PFSK-1 (cell line): ENCODE results near the gene SGPL1. TPM values are rescaled to one million over a fixed set of nuclear protein-coding genes. Genes with fewer than 3 reads are reported as not detected.

Experiments
- FOXP2 ChIP-seq: optimal IDR thresholded peaks from 2 replicates; pipeline ENCODE3; 2011; ENCODE audit warnings: borderline replicate concordance, control low read depth, inconsistent platforms; ENCODE audit not compliant: insufficient read depth; ENCODE audit errors: extremely low read length, extremely low read depth
- POLR2AphosphoS5 ChIP-seq: IDR thresholded peaks from 2 replicates; pipeline ENCODE4 v1.6.1; 2012; ENCODE audit warnings: low read depth, mild to moderate bottlenecking, control low read depth, low read length, moderate library complexity
- REST ChIP-seq, 2 experiments: IDR thresholded peaks; 2 replicates each; pipeline versions ENCODE4 v1.6.1 to v1.8.0; 2011 to 2012; ENCODE audit warnings: low read depth in 2 of 2, low read length in 2 of 2, control low read depth in 1 of 2, inconsistent platforms in 1 of 2, mild to moderate bottlenecking in 1 of 2, moderate library complexity in 1 of 2; ENCODE audit not compliant: insufficient read depth in 1 of 2
- SIN3A ChIP-seq: IDR thresholded peaks from 2 replicates; pipeline ENCODE4 v1.6.1; 2012; ENCODE audit warnings: mild to moderate bottlenecking, low read length, moderate library complexity, borderline replicate concordance; ENCODE audit not compliant: insufficient read depth
- TAF1 ChIP-seq: IDR thresholded peaks from 2 replicates; pipeline ENCODE4 v1.6.1; 2012; ENCODE audit warnings: low read length, control low read depth, borderline replicate concordance; ENCODE audit not compliant: insufficient read depth
- polyA plus RNA-seq: library from polyadenylated mRNA; unstranded; fragments of >200 nt; gene quantifications from one replicate; pipeline ENCODE4 v1.2.1, GENCODE V29; 2012; ENCODE audit warnings: low read depth, missing spikeins; ENCODE audit not compliant: insufficient read length

Gene SGPL1
- polyA plus RNA-seq: 14.6 TPM

GRCh38 chr10:70815504-70816219 lies at the start of gene SGPL1:
SGPL1 (plus strand) TSS chr10:70815948; CDS start chr10:70816854, 906 bp downstream.
- TF ChIP-seq POLR2AphosphoS5 (peak; percentile 33), FOXP2 (peak; percentile 84), TAF1 (peak; percentile 56; the same call in 1 of the 2 replicates), SIN3A (no peak), REST (IDR thresholded peaks at IDR 0.05; ENCODE audit: insufficient read depth in 1 of 2, low read depth in 2 of 2, low read length in 2 of 2) (no peak)

GRCh38 chr10:70769121-70769520 lies 46.6 kb upstream of the SGPL1 start:
- TF ChIP-seq TAF1 (no peak), POLR2AphosphoS5 (no peak), REST (IDR thresholded peaks at IDR 0.05; ENCODE audit: insufficient read depth in 1 of 2, low read depth in 2 of 2, low read length in 2 of 2) (no peak), FOXP2 (no peak), SIN3A (no peak)

DNA sequence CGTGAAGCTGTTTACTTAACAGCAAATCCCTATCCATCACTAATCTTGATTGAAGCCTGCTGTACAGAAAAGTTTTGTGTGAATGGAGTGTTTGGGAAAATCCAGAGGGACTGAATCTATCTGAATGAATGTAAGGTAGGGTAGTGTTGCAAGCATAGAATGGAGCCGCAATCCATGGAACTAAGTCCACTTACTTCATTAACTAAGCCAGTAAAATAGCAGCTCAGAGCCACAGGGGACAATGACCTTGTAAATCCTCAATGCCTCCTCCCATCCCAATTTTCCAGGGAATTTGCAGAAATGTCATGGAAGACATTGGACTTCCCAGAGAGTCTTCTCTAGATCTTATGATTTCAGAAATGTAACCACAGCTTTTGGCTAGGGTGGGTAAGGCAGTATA lies 45.7 kb upstream of the SGPL1 start:
- TF ChIP-seq FOXP2: no peak

DNA sequence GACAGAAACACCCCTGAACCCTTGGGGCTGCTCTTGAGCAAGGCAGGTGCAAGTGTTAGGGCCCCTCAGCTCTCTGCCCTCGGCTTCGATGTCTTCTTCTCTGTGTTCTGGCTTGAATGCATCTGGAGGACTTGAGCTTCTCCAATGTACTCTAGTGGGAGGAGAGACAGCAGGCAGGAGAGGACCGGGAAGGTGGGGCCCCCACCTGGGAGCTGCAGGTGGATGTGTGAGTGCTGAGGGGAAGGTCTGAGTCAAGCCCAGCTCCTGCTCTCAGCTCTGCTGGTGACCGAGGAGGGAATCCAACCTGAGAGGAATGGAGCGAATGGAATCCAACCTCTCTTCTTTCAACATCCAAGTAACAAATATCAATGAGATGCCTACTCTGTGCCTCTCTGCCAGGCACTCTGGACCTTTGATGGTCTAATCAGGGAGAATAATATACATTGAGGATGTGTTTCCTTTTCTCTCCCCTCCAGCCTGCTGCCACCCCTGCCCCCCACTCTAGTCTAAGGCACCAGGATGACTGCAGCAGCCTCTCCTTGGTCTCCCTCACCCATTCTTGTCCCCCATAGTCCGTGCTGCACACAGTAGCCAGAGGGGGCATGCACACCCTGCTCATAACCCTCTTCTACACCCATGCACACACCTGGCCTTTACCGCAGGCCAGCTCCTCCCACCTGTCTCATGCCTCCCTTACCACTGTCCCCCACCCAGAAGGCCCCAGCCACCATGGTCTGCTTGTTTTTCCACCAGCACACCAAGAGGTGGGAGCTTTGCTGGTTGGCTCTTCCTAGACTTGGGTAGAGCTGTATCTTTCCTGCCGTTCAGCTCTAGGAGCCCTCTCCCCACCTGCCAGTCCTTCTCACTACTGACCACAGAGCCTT lies 44.2 kb upstream of the SGPL1 start:
- TF ChIP-seq FOXP2: no peak

GRCh38 chr10:70772627-70773026 lies 43.1 kb upstream of the SGPL1 start:
- TF ChIP-seq FOXP2 (no peak), POLR2AphosphoS5 (no peak), REST (IDR thresholded peaks at IDR 0.05; ENCODE audit: insufficient read depth in 1 of 2, low read depth in 2 of 2, low read length in 2 of 2) (no peak), TAF1 (no peak), SIN3A (no peak)

DNA sequence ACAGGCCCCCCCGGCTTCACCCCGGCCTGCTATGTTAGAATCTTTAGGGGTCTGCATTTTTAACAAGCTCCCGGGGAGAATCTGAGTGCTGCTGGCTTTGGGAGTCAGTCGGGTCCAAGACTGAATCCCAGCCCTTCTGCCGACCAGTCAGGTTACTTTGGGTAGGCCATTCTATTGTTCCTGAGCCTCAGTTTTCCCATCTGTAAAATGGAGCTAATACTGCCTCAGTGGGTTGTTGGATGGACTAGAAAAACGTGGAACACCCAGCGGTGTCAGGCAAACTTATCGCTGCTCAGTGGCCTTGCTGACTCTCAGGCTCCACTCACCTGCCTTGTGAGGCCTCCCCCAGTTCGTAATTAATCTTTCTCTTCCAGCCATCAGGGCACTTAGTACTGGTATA lies 42.3 kb upstream of the SGPL1 start:
- no peak for TF ChIP-seq POLR2AphosphoS5
- TF ChIP-seq TAF1: no peak
- no peak for TF ChIP-seq FOXP2
- TF ChIP-seq SIN3A: no peak
- no peak for TF ChIP-seq REST (IDR thresholded peaks at IDR 0.05; ENCODE audit: insufficient read depth in 1 of 2, low read depth in 2 of 2, low read length in 2 of 2)
